RWPE2 (cell line): Measurements from ENCODE around the gene CDX1.

Experiments
- ATAC-seq: fragments of 200-7000 bp; cut with Tn5 transposase; 3 replicates; pipeline ENCODE4 v1.9.1; 2021; ENCODE audit warnings: low read depth
- DNase-seq: peaks from one replicate; pipeline ENCODE4 v3.0.0-alpha.2; 2020; ENCODE audit warnings: low spot score
- H3K27ac ChIP-seq: fragments of 450-650 bp; 2 replicates; pipeline ENCODE4 v1.5.1; 2017; ENCODE audit warnings: mild to moderate bottlenecking; ENCODE audit not compliant: poor library complexity, severe bottlenecking
- H3K27me3 ChIP-seq: fragments of 250-450 bp; sonication (Bioruptor Pico); 2 replicates; pipeline ENCODE4 v1.5.1; 2021; ENCODE audit warnings: mild to moderate bottlenecking, moderate library complexity; ENCODE audit not compliant: insufficient read depth, poor library complexity, severe bottlenecking
- H3K36me3 ChIP-seq: fragments of 250-450 bp; sonication (Bioruptor Pico); 2 replicates; pipeline ENCODE4 v1.5.1; 2020; ENCODE audit warnings: low read depth, mild to moderate bottlenecking, moderate library complexity
- H3K4me1 ChIP-seq: fragments of 250-450 bp; sonication (Bioruptor Pico); 2 replicates; pipeline ENCODE4 v1.5.1; 2021; ENCODE audit warnings: mild to moderate bottlenecking, moderate library complexity; ENCODE audit not compliant: insufficient read depth, poor library complexity, severe bottlenecking
- H3K4me3 ChIP-seq: fragments of 250-450 bp; sonication (Bioruptor Pico); 2 replicates; pipeline ENCODE4 v1.5.1; 2021; ENCODE audit warnings: mild to moderate bottlenecking, moderate library complexity; ENCODE audit not compliant: severe bottlenecking
- H3K9me3 ChIP-seq: fragments of 250-450 bp; sonication (Bioruptor Pico); 2 replicates; pipeline ENCODE4 v1.5.1; 2021; ENCODE audit warnings: mild to moderate bottlenecking, moderate library complexity; ENCODE audit not compliant: severe bottlenecking
- TF ChIP-seq, protein P1 (sequence below): fragments of 450-650 bp; IDR thresholded peaks from one replicate; pipeline ENCODE4 v1.5.1; 2017; ENCODE audit warnings: mild to moderate bottlenecking, moderate library complexity; ENCODE audit not compliant: poor library complexity, severe bottlenecking

CDX1 gene

DNA sequence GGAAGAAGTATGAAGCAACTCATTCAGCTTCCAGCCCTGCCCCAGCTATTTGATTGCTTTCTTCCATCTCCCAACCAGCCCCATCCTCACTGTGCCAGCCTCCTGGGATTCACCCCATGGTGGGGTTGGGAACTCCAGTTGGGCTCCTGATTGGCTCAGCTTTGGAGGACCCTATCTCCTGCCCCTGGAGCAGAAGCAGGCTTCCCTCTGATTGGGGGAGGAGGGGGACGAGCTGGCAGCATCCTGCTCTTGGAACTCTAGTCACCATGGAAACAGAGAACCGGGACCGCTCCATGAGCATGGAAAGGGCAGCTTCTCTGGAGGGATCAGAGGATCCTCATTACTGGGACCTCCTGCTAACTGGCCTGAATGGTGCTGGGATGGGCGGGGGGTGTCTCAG, 25.9 kb downstream of the CDX1 start:
- no peaks in the 10 kb centered on the region for H3K4me1 ChIP-seq
- peaks cover 36% of the 10 kb centered on the region for H3K27me3 ChIP-seq
- no peak overlapping the region for H3K27ac ChIP-seq
- ATAC-seq (no peak), DNase-seq (no peak)
- no peak overlapping the region for H3K4me3 ChIP-seq
- no peaks in the 10 kb centered on the region for H3K36me3 ChIP-seq
- TF ChIP-seq, protein P1, sequence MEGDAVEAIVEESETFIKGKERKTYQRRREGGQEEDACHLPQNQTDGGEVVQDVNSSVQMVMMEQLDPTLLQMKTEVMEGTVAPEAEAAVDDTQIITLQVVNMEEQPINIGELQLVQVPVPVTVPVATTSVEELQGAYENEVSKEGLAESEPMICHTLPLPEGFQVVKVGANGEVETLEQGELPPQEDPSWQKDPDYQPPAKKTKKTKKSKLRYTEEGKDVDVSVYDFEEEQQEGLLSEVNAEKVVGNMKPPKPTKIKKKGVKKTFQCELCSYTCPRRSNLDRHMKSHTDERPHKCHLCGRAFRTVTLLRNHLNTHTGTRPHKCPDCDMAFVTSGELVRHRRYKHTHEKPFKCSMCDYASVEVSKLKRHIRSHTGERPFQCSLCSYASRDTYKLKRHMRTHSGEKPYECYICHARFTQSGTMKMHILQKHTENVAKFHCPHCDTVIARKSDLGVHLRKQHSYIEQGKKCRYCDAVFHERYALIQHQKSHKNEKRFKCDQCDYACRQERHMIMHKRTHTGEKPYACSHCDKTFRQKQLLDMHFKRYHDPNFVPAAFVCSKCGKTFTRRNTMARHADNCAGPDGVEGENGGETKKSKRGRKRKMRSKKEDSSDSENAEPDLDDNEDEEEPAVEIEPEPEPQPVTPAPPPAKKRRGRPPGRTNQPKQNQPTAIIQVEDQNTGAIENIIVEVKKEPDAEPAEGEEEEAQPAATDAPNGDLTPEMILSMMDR: no peak
- no peaks in the 10 kb centered on the region for H3K9me3 ChIP-seq

- Histone ChIP-seq H3K36me3 (no peaks in the 10 kb centered on the region), H3K4me1 (no peaks in the 10 kb centered on the region), H3K9me3 (no peaks in the 10 kb centered on the region), H3K4me3 (no peak overlapping the region), H3K27ac (no peak overlapping the region), H3K27me3 (peaks cover 7% of the 10 kb centered on the region)
- ATAC-seq: no peak
- DNase-seq: no peak
- TF ChIP-seq, protein P1: no peak
Measured at GRCh38 chr5:150195736-150196485, 29.3 kb downstream of the CDX1 start.

DNA sequence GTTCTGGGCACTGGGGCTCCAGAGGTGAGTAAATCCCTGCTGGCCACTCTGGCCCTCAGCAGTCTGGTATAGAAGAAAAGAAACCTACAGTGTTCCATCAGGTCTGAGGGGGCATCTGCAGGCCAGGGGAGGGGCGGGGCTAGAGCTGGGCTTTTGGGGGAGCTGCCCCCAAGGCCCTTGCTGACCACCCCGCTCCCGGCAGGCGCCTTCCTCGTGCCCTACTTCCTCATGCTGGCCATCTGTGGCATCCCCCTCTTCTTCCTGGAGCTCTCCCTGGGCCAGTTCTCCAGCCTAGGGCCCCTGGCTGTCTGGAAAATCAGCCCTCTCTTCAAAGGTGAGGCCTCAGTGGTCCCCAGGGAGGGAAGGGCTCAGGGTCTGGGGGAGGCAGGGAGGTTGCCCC, 29.9 kb downstream of the CDX1 start:
- Histone ChIP-seq H3K4me3 (no peak overlapping the region), H3K36me3 (no peaks in the 10 kb centered on the region), H3K27ac (no peak overlapping the region), H3K27me3 (peaks cover 3% of the 10 kb centered on the region), H3K4me1 (no peaks in the 10 kb centered on the region), H3K9me3 (no peaks in the 10 kb centered on the region)
- ATAC-seq (no peak), DNase-seq (no peak)
- TF ChIP-seq, protein P1: no peak

GRCh38 chr5:150196986-150197385, 30.4 kb downstream of the CDX1 start:
- H3K9me3 ChIP-seq: no peaks in the 10 kb centered on the region
- H3K27me3 ChIP-seq: no peaks in the 10 kb centered on the region
- no peaks in the 10 kb centered on the region for H3K4me1 ChIP-seq
- ATAC-seq: no peak
- H3K27ac ChIP-seq: no peak overlapping the region
- TF ChIP-seq, protein P1: no peak
- H3K4me3 ChIP-seq: no peak overlapping the region
- DNase-seq: no peak
- no peaks in the 10 kb centered on the region for H3K36me3 ChIP-seq

GRCh38 chr5:150197476-150197875, 30.9 kb downstream of the CDX1 start:
- no peaks in the 10 kb centered on the region for H3K4me1 ChIP-seq
- DNase-seq: no peak
- no peak overlapping the region for H3K27ac ChIP-seq
- ATAC-seq: no peak
- no peak overlapping the region for H3K4me3 ChIP-seq
- H3K36me3 ChIP-seq: no peaks in the 10 kb centered on the region
- no peaks in the 10 kb centered on the region for H3K9me3 ChIP-seq
- TF ChIP-seq, protein P1: no peak
- H3K27me3 ChIP-seq: no peaks in the 10 kb centered on the region
